ENCODE data around the gene ATP11A.

DNA sequence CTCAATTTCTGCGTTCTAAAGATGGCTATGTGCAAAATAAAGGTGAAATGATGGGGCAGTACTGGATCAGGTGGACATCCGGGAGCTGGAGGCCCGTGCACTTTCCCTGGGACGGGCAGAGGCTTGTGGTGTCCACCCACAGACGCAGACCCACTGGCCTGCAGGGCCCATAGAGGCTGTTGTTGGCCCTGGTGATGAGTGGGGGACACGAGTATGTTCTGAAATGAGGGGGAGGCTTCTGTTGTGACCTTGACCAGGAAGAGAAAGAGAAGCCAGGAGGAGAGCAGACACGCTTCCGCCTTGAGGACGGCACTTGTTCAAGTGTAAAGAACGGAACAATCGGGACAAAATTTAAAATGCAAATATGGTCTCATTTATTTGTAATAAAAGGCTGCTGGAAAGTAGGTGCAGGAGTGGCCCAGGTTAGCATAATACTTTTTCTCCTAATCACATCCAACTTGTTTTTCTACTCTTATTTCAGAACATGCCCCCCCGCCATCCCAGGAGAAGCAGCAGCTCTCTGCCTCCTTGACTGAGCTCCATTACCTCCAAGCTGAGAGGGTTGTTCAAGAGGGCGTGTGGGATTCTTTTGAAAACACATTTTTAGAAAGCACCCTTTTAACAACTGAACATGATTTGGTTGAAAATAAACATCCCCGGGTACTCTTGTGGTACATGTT is 27.1 kb downstream of the ATP11A start:
- TF ChIP-seq CTCF (IDR thresholded peaks at IDR 0.05; ENCODE audit: low read length) (no peak), EZH2phosphoT487 (IDR thresholded peaks at IDR 0.05; ENCODE audit: low read length) (no peak), EZH2 (optimal IDR thresholded peaks at IDR 0.05; ENCODE audit: low read depth, low read length) (no peak)
